HG02885 (cell line): ENCODE results near the gene LCA5L.
"Not testable (repeated sequence)": the region's sequence is repeated elsewhere in the genome, so short reads cannot be mapped to it uniquely, and the experiment has no call there.

Experiments
- ATAC-seq: cut with Tn5 transposase; IDR thresholded peaks from one replicate; pipeline ENCODE4 v1.9.1; 2021; ENCODE audit warnings: mild to moderate bottlenecking; ENCODE audit not compliant: unreplicated experiment, poor library complexity

LCA5L gene

DNA sequence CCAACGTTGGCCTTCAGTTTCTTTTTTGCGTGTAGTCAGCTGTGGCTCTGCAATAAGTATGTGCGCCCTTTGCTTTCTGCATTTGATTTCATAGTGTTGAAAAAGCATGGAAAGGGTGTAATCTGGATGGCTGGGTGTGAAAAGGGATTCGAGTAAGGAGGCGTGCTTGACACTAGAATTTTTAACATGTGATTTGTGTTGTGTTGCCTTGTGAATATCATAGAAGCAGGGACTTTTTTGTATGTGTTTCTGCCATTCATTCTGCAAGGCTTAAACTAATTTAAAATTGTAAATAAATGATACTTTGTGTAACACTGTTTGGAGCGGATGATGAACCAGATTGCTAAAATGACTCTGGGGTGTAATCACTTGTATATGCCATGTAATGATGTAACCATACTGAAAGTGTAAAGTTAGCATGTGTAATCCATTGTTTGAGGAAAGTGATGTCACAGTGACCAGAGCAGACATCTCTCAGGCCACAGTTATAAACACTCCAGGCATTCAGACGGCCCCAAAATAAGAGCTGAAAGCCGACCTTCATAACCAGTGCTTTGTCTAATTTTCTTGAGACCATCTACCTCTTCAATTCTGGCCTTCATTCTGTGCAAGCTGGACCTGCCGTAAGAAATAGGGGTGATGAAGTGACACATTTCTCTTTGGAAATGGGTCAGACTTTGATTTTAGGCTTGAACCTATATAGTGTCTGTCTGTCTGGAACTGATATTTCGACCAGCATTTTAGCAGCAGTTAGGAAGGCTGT is 6.8 kb upstream of the LCA5L start:
- ATAC-seq = no peak

DNA sequence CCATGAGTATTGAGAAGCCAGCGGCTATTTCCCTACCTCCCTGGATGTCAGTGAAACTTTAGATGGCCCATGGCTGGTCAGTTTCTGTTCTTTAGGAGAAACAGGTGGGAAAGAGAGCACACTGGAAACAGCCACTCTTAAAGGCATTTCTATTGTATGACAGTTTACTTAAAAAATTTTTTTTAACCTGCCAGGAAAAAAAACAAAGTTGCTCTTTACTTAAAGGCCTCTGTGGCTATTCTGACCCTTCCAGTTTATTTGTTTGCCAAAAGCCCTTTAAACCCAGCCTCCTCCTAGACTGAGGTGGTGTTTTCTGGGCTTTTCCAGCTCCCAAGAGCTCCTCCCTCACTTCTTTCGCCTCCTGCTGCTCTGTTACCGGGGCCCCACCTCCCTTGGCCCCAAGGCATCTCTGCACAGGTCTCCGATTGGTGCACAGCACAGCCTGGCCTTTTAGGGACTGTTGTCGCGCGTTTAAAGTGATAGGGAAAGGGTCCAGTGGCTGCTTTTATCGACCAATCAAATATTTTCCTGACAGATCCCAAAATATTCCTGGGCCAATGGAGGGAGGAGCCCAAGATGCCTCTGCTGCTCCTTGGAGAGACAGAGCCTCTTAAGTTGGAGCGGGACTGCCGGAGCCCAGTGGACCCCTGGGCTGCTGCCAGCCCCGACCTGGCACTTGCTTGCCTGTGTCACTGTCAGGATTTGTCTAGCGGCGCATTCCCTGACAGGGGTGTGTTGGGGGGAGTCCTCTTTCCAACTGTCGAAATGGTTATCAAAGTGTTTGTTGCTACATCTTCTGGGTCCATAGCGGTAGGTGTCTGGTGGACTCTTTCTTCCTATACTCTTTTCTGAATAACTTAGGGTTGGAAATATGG is 6.0 kb upstream of the LCA5L start, which contains the start of gene SH3BGR:
Gene SH3BGR (plus strand): TSS at position 639 of the 875 bp plus-strand sequence. CDS start 127 bp downstream, at position 766.
- ATAC-seq = no peak

DNA sequence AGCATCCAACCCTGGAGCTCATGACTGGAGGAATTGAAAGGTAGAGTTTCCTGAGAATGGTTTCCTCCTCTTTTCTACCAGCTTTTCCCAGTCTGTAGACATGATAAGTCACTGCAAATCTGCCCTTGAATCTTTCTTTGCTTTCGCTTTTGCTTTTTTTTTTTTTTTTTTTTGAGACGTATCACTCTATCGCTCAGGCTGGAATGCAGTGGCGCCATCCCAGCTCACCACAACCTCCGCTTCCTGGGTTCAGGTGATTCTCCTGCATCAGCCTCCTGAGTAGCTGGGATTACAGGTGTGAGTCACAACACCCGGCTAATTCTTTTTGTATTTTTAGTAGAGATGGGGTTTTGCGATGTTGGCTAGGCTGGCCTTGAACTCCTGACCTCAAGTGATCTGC is 1.7 kb upstream of the LCA5L start:
- no peak for ATAC-seq

DNA sequence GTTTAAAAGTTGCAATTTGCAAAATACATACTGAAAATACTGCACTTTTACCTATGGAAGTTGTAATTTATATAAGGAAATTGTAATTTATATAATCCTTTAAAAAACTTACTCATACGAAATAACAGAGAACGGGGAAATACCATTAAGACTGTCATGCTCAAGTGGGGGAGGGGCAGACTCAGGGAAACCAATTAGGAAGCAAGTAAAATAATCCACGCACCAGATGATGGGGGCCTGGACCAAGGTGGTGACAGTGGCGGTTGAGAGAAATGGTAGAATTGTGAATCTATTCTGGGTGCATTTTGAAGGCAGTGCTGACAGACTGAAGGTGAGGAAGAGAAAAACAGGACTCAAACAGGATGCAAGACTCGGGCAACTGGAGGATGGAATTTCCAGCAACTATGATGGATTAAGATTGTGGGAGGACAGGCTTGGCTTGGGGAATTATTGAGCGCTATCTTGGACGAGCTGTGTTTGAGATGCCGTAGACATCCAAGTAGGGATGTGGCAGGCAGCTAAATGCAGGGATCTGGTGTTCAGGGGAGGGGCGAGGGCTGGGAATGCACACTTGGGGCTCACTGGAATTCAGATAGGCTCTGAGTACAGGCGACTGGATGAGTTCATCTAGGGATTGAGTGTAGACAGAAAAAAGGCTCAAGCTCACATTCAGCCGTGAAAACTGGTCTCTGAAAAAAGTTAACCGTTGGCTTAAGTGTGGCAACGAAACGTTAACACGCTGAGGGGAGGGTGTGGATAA is 977 bp downstream of the LCA5L start:
- ATAC-seq = peak; percentile 2

DNA sequence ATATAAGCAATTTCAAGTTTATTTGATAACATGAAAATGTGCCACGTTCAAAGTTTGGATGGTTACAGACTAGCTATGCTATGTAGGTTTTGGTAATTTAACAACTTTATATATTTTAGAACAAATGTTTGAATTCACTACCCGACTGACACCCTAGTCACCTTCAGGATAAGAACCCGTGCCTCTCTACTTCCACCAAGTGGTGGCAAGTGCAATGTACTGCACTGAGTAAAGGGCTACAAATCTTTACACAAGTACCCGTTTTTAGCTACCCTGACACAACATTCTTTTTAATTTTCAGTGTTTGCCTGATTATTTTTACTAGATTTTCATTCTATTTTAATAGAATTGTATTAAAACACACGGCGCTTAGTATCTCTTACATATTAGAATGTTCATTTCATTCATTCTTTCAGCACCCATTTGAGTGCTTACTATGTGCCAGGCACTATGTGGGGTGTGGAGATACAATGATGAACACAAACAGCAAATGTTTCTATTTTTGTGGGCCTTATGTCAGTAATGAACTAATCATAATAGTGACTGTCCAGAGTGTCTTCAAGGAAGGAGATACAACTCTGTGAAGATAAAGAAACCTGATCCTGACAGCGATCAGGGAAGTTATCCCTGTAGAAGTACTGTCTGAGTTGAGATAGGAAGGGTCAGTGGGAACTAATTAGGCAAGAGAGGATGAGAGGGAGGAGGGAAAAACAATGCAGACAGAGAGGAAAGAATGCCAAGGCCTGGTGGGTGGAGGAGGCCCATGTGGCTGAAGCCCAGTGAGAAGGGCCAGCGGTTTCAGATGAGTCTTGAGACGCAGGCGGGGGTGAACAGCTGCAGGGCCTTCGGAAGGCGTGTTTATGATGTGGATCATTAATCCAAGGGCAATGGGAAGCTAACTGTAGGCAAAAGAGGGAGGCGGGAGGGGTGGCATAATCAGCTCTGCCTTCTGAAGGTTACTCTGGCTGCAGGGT is 3.8 kb downstream of the LCA5L start:
- peak; percentile 41 for ATAC-seq

DNA sequence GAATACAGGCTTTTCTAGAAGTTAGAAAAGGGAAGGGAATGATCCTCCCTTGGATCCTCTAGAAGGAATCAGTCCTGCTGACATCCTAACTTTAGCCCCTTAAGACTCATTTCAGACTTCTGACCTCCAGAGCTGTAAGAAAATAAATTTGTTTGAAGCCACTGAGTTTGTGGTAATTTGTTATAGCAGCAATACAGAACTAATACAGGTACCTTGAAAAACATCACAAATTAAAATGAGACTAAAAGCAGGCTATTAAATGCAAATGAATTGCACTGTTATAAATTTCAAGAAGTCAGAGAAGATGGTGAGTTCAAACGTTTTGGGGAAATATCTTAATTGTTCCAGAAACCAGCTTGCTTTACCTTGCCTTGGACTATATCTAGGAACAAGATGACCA is 6.3 kb downstream of the LCA5L start:
- no peak for ATAC-seq

DNA sequence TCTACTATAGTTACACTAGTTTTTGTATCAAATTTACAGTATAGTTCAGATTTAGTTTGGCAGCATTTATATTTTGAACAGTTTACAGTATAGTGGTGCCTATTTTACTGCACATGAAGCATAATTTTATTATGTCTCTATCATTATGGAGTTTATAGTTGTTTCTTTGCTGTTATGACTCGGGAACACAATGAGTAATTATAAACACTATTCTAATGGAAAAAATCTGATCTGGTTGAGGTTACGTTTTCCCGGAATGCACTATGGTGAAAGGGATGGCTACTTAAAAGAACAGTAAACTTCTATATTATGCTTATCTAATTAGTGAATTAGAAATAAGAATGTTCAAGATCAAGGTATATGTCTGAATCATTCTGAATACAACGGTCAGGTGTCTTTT is 10.6 kb downstream of the LCA5L start:
- no peak for ATAC-seq

DNA sequence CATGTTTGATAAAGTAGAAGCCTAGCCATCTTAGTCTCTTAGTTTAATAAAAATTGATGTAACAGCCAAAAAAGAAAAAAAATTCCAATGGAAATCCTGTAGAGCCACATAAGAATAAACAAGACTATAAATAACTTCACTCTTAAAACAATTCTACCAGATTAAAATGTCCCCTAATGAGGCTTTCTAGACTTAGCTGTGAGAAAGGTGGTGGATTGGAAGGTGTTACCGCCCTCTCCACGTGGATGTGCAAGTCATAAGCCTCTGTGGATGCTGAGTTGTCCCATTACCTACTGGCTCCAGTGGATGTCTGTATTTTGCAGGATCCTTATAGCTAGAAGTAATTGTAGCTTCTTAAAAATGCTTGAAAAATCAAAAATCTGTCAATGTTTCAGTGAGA is 14.6 kb downstream of the LCA5L start:
- ATAC-seq = no peak

DNA sequence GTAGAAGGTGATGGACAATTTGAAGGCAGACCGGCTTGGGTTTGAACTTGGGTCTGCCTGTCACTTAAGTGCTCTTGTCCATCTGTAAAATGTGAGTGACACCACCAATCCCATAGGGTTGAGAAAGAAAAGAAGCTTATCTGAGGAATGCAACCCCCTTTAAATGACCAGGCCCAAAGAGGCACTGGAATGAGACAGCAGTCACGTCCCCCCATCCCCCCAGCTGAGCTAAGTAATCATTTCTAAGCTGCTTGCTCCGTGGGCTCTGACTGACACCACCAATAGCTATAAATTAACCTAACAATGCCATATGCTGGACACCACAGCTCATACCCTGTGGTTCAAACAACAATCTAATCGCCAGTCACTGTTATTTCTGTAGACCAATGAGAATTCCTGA is 15.1 kb downstream of the LCA5L start:
- no peak for ATAC-seq

DNA sequence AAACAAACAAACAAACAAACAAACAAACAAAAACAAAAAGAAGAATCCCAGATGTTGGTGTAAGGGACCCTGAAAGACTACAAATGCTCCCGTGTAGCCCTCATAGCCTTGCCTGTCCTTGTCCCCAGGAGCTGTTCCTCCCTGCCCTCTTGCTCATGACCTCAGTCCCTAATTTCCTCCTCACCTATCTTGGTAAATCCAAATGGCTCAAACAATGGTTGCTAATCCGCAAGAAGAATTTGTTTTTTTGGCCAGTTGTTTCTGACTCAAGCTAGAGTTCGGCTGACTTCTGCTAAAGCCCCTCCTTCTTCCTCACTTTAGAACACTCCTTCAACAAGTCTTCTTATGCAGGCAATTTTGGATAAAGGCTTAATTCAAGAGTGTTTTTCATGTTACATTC is 15.6 kb downstream of the LCA5L start:
- ATAC-seq = no peak

DNA sequence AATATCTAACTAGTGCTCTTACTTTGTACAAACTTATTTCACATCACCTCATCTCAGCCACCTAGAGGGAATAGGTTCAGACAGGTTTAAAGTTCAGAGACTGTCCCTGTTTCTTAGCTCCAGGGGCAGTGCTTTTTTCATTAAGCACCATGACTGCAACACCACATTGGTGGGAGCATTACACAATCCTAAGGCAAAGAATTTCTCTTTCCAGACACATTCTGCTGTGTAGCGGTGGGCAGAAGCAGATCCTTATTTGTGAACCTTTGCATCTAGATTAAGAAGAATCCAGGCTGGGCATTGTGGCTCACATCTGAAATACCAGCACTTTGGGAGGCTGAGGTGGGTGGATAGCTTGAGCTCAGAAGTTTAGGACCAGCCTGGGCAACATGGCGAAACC is 16.1 kb downstream of the LCA5L start:
- no peak for ATAC-seq

DNA sequence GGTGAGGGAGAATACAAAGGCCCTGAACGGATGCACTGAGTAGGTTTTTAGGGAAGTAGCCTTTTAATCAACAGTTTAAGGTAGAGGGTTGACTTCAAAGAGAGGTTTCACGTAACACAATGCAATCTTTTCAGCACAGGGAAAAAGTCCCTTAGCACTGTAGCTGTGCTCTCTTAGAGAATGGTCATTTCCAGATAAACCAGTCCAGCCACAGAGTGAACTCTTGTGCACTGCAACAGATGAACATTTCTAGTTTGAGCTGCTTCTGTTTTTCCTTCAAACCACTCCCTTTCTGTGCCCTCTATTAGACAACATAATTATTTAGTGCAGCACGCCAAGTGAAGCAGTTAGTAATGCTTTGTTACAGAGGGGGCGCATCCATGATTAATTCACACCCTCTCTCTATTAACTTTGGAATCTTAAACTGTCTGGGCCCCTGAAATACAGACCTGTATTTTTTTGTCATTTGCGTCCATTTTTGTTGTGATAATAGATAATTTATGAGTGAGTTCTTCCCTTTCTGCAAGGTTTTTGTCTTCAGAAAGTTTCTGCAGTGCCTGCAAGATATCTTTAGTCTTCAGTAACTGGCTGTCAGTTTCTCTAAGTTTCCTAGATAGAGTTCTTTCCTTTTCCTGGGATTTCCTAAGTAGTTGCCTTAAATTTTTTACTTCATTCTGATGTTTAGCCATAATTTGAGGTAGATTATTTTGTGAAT is 22.9 kb downstream of the LCA5L start:
- ATAC-seq = no peak

DNA sequence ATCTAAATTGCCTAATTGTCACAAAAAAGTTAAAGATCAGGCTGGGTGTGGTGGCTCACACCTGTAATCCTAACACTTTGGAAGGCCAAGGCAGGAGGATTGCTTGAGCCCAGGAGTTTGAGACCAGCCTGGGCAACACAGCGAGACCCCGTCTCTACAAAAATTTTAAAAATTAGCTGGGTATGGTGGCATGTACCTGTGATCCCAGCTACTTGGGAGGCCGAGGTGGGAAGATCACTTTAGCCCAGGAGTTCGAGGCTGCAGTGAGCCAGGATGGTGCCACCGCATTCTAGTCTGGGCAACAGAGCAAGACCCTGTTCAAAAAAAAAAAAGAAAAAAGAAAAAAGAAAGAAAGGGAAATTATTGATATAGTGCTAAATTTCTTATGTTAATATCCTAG is 26.4 kb downstream of the LCA5L start:
- not testable (repeated sequence) for ATAC-seq

DNA sequence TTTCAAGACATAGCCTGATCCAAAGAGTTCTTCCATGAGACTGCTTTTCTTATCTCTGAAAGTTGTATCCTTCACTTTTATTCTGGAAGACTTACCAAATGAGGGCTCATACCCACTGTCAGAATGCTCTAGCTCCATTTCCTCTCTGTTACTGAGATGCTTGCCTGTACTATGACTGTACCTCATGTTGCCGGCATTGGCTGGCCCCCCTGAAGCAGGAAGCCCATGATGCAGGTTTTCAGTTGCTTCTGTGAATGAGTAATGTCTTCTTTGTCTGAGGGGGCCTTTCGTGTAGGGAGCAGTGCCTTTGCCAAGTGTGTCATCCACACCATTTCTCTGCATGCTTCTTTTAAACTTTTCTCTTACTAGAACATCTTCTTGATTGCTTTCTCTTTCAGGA is 39.5 kb downstream of the LCA5L start:
- ATAC-seq = no peak

DNA sequence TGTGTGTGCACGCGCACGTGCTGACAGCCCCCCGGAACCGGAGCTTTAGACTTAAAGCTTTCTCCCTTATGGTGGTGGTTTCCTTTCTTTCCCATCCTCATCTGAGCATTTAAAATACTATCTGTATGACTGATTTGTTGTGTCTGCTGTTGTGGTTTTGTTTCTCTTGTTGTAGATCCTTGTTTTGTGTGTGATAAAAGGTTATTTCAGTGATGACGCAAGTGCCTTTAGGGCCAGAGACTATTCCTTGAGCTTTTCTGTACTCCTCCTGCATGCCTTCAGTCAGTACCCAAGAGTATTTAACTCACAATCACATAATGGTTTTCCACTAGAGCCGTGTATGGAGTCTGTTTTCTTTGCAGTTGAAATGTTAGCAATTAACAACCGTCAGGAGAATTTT is 45.4 kb downstream of the LCA5L start:
- ATAC-seq = no peak

DNA sequence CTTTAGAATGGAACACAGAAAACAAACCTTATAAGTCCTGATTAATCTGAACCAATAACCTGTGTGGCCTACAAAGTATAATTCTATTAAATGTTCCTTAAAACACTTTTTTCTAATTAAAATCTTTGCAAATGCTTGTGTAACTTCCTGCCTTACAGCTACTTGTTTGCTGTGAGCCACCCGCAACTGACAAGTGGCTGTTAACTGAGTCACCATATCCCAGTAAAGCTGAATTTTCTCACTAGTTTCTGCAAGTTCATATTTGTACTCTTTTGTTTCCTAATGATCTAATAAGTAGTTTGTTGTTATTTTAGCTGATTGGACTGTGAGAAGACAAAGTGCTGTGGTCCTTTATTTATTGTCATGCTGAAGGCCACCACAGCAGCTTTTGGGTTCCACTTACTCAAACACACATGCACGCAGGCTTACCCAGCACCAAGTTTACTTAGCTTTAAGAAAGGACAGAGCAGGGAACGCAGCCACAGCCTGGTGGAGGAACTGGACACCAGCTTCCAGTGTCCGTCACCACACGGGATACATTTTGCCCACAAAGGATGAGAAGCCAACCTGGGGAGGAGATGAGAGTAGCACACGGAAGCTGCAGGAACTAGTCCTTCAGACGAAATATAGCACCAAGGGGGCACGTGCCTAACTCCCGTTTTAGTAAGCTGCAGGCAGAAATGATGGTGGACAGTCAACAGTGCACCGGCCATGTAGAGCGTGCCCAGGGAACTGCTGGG is 47.8 kb downstream of the LCA5L start:
- ATAC-seq = no peak

DNA sequence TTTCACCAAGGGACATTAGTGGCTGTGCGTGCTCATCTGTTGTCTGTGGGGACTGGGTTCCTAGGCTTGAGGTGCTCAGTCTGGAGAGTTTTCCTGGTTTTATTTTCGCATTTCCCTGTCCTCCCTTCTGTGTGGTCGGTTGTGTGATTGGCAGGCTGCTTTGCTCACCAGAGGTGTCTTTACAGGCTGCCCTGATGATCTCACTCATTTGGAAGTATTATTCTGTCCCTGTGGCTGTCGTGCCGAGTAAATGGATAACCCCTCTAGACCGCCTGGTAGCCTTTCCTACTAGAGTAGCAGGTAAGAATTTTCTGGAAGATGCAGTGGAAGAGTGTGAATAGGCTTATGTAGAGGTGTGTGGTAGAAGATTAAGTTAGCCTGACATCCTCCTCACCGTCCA is 52.6 kb downstream of the LCA5L start:
- no peak for ATAC-seq

DNA sequence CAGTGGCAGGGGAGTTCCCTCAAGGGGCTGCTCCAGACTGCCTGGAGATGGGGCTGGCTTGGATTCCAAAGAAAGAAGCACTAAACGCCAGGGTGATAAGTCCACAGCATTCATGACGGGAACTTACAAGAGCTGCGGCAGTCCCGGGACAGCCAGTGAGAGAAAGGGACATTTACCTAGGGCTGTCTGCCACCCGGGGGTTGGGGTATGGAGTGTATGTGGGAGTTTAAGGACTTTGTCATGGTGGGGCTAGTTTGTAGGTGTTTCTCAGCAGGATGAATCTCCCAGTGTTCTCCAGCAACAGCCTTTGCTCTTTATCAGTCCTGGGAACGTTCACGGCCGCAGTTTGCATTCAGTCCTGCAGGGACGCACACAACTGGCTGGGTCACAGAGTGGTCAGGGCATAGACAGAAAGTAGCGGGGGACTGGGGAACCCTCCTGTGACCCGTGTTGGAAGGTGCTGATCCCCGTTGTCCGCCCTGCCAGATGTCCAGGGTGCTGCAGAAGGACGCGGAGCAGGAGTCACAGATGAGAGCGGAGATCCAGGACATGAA is 55.3 kb downstream of the LCA5L start:
- no peak for ATAC-seq
